Neural crest cell (in vitro differentiated cells): ENCODE results near the gene PSMD9. TPM values are rescaled to one million over a fixed set of nuclear protein-coding genes. Genes with fewer than 3 reads are reported as not detected.

Source experiments
- DNase-seq: peaks from one replicate; pipeline ENCODE4 v3.0.0; 2021; ENCODE audit warnings: low read depth, mixed read lengths, low spot score
- H3K27ac Mint-ChIP-seq: one replicate; pipeline ENCODE4 v1.8.0; 2021; ENCODE audit warnings: mild to moderate bottlenecking, mixed read lengths; ENCODE audit not compliant: unreplicated experiment
- H3K27me3 Mint-ChIP-seq: 2 replicates; pipeline ENCODE4 v1.8.0; 2021; ENCODE audit warnings: low read depth, mild to moderate bottlenecking, mixed read lengths
- H3K36me3 Mint-ChIP-seq: 2 replicates; pipeline ENCODE4 v1.8.0; 2021; ENCODE audit warnings: low read depth, mild to moderate bottlenecking, mixed read lengths
- H3K4me1 Mint-ChIP-seq: 2 replicates; pipeline ENCODE4 v1.8.0; 2021; ENCODE audit warnings: mixed read lengths
- H3K4me3 Mint-ChIP-seq: one replicate; pipeline ENCODE4 v1.8.0; 2021; ENCODE audit warnings: mild to moderate bottlenecking, mixed read lengths
- H3K9me3 Mint-ChIP-seq: 2 replicates; pipeline ENCODE4 v1.8.0; 2021; ENCODE audit warnings: mixed read lengths
- CTCF ChIP-seq: fragments of 200-600 bp; sonication (generic); conservative IDR thresholded peaks from 2 replicates; pipeline ENCODE4 v1.5.0; 2021; ENCODE audit warnings: antibody characterized with exemption, mild to moderate bottlenecking
- total RNA-seq: library from RNA; stranded (reverse); gene quantifications from 2 replicates; pipeline ENCODE4 v1.2.1, GENCODE V29; 2021

Gene PSMD9
- total RNA-seq, 1 donor from 2014 or later = 46.3 TPM

- DNase-seq = no peak
Observed at GRCh38 chr12:121961195-121961879, 72.7 kb downstream of the PSMD9 start.

GRCh38 chr12:121963341-121964018, 74.9 kb downstream of the PSMD9 start:
- Mint-ChIP-seq H3K27ac (peak overlapping the region; percentile 46), H3K36me3 (no peaks in the 10 kb centered on the region), H3K27me3 (no peaks in the 10 kb centered on the region), H3K4me3 (no peak overlapping the region), H3K4me1 (no peaks in the 10 kb centered on the region), H3K9me3 (no peaks in the 10 kb centered on the region)
- TF ChIP-seq CTCF = no peak
- no peak for DNase-seq

More at GRCh38 chr12:121961195-121961879, 72.7 kb downstream of the PSMD9 start:
- no peak overlapping the region for H3K4me3 Mint-ChIP-seq
- no peak overlapping the region for H3K27ac Mint-ChIP-seq
- H3K4me1 Mint-ChIP-seq = no peaks in the 10 kb centered on the region
- TF ChIP-seq CTCF = no peak
- no peaks in the 10 kb centered on the region for H3K27me3 Mint-ChIP-seq
- H3K36me3 Mint-ChIP-seq = no peaks in the 10 kb centered on the region
- no peaks in the 10 kb centered on the region for H3K9me3 Mint-ChIP-seq

- no peak for TF ChIP-seq CTCF
- no peaks in the 10 kb centered on the region for H3K9me3 Mint-ChIP-seq
- no peaks in the 10 kb centered on the region for H3K27me3 Mint-ChIP-seq
- no peaks in the 10 kb centered on the region for H3K36me3 Mint-ChIP-seq
- H3K4me3 Mint-ChIP-seq = no peak overlapping the region
- no peak for DNase-seq
- no peak overlapping the region for H3K27ac Mint-ChIP-seq
- no peaks in the 10 kb centered on the region for H3K4me1 Mint-ChIP-seq
Observed at GRCh38 chr12:121964813-121965643, 76.4 kb downstream of the PSMD9 start.

- Mint-ChIP-seq H3K9me3 (peaks cover 1% of the 10 kb centered on the region), H3K27me3 (no peaks in the 10 kb centered on the region), H3K4me3 (no peak overlapping the region), H3K27ac (no peak overlapping the region), H3K4me1 (no peaks in the 10 kb centered on the region), H3K36me3 (peaks cover 6% of the 10 kb centered on the region)
- TF ChIP-seq CTCF = no peak
- DNase-seq = no peak
Observed at GRCh38 chr12:121966959-121967358, 78.4 kb downstream of the PSMD9 start.

Other genes starting within 250 kb of the PSMD9 start
- gene MORN3, start 219.1 kb upstream of the PSMD9 start, total RNA-seq = 0.57 and 0.63 TPM in 2 replicates
- 14.1 and 14.6 TPM in 2 replicates for gene TMEM120B, start 176.0 kb upstream of the PSMD9 start, total RNA-seq
- gene RHOF, start 95.1 kb upstream of the PSMD9 start, total RNA-seq = 23.8 and 25.5 TPM in 2 replicates
- 25.6 and 25.9 TPM in 2 replicates for gene SETD1B, start 84.8 kb upstream of the PSMD9 start, total RNA-seq
- 0.21 TPM in 1 of 2 replicates, not detected in the other for gene HPD, start 29.9 kb upstream of the PSMD9 start, total RNA-seq
- gene CFAP251, start 29.8 kb downstream of the PSMD9 start, total RNA-seq = 1.6 and 2.0 TPM in 2 replicates
- gene BCL7A, start 133.1 kb downstream of the PSMD9 start, total RNA-seq = 57.4 and 60.1 TPM in 2 replicates
- gene MLXIP, start 190.0 kb downstream of the PSMD9 start, total RNA-seq = 39.8 and 44.5 TPM in 2 replicates